HG03064 (cell line): ENCODE measurements around the gene CD74.
"Not testable (repeated sequence)": the region's sequence is repeated elsewhere in the genome, so short reads cannot be mapped to it uniquely, and the experiment has no call there.

ENCODE experiments used
- ATAC-seq: cut with Tn5 transposase; IDR thresholded peaks from one replicate; pipeline ENCODE4 v1.9.1; 2021; ENCODE audit warnings: low read depth; ENCODE audit not compliant: unreplicated experiment

The CD74 gene

DNA sequence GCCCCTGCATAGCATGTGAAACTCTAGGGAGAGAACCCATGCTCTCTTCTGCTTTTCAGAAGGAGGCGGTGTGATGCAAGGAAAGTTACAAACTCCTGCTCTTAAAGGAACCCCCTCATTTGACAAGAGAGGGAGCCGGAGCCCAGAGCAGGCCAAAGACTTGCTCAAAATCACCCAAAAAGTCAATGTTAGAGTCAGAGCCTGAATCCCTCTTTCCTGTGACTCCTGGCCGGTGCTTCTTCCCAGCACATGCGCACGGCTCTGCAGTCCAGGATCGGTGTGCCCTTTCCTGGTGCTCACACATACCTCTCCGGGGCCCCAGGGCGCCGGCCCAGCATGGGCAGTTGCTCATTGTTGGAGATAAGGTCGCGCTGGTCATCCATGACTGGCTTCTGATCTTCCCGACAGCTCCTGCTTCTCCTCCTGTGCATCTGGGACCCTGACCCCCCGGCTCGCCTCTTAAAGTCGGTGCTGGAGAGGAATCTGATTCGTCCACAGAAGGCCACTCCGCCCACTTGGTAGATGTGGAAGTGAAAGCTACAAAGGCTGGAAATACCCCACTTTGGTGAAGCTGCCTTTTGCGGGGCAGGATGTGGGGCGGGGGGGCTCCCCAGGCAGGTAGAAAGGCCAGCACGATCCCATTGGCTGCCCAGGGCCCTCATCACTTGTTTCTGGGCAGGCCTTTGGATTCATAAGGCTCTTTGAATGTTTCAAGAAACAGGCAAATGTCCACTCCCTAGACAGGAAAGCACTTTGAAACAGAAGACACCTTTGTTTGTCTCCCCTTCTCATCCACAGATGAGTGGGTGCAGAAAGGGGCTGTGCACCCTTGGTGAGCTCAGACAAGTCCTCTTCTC is at the start of gene CD74:
Gene CD74, minus strand, starts transcription at position 592 of the 857 bp plus-strand sequence. Its CDS starts 161 bp downstream, at position 431.
- ATAC-seq: peak; percentile 71

DNA sequence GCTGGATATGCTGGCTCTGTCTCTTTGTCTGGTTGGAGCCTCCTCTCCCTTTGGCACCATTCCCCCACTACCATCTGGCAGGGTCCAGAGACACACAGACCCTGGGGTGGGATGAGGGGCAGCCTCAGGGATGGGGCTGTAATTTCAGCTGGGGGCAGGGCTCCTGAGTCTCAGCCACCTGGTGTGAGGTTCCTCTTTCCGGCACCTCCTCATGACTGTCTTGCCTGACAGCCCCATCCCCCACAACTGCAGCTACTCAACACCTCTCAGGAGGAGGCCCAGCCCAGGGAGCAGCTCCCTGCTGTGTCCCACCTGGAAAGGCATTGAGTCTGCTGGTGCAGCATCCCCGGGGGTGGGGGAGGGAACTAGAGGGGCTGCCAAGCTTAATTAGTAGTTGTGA is 48.5 kb upstream of the CD74 start:
- ATAC-seq: no peak

- ATAC-seq: no peak
Observed at GRCh38 chr5:150460781-150461180, 48.1 kb upstream of the CD74 start.

GRCh38 chr5:150458802-150459557 is 46.3 kb upstream of the CD74 start:
- no peak for ATAC-seq

DNA sequence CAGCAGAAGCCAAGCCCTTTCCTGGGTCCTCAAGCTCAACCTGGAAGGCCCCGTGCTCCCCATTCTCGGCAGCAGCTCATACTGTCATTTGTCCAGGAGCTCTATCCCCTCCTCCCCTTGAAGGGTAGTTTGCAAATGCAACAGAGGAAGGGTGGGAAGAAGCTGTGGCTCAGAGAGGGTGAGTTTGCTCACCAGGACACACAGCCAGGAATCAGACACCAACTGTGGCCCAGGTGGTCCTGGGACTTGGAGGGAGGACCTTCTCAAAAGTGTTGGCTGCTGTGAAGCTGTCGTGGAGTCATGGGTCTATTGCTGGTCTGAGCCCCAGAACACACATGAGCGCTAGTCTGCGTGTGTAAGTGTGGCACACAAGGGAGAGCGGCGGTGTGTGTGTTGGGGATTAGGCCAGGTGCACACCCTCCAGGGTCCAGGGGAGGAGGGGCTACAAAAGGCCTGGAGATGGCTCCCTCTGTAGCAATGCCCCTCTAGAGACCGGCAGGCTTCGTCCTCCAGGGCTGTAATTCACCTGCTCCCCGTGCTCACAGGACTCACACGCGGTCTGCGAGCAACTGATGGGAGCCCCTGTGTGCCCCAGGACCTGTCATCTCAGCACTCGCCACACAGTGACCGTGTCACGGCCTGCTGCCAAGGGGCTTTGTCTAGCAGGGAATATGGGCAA is 45.0 kb upstream of the CD74 start:
- no peak for ATAC-seq

DNA sequence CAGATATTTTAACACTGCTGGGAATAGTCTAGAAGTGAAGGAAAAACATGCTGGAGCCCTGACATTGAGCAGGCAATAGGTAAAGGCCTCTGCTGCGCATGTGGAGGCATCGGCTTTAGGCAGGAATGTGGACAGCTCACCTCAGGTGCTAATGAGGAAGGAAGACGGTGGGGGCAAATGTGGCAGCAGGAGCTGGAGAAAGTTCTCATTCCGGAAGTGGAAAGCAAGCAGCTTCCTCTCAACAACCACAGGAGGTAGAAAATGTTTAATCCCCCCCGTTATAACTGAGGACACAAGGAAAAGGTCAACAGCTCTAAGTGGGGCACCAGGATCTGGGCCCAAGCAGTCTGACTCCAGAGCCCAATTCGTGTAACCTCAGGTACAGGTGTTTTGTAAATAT is 44.4 kb upstream of the CD74 start:
- no peak for ATAC-seq

GRCh38 chr5:150454492-150455229 is 42.0 kb upstream of the CD74 start:
- no peak for ATAC-seq

DNA sequence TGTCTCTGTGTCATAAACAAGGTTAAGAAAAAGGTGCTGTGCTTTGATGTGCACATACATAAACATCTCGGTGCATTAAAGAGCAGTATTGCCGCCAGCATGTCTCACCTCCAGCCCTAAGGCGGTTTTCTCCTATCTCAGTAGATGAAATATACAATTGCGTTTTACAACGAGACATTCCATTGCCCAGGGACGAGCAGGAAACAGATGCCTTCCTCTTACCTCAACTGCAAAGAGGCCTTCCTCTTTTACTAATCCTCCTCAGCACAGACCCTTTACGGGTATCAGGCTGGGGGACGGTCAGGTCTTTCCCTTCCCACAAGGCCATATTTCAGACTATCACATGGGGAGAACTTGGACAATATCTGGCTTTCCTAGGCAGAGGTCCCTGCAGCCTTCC is 41.3 kb upstream of the CD74 start:
- ATAC-seq: not testable (repeated sequence)

- ATAC-seq: no peak
Observed at GRCh38 chr5:150452914-150453313, 40.2 kb upstream of the CD74 start.

- no peak for ATAC-seq
Observed at GRCh38 chr5:150451594-150451993, 38.9 kb upstream of the CD74 start.

GRCh38 chr5:150449517-150450339 is 37.0 kb upstream of the CD74 start, which contains the start of gene RPS14:
Gene RPS14, minus strand, starts transcription at chr5:150449739. Its CDS starts 2,006 bp downstream, at chr5:150447733.
- ATAC-seq: peak; percentile 92

GRCh38 chr5:150448952-150449516 is 36.3 kb upstream of the CD74 start:
- ATAC-seq: peak; percentile 33

- ATAC-seq: no peak
Observed at GRCh38 chr5:150448334-150448733, 35.6 kb upstream of the CD74 start.

- no peak for ATAC-seq
Observed at GRCh38 chr5:150447188-150447587, 34.5 kb upstream of the CD74 start.

- ATAC-seq: no peak
Observed at GRCh38 chr5:150446583-150446982, 33.9 kb upstream of the CD74 start.

- no peak for ATAC-seq
Observed at GRCh38 chr5:150446088-150446487, 33.4 kb upstream of the CD74 start.

GRCh38 chr5:150444770-150445169 is 32.1 kb upstream of the CD74 start:
- ATAC-seq: no peak

GRCh38 chr5:150443242-150444075 is 30.7 kb upstream of the CD74 start:
- ATAC-seq: no peak
